Lower leg skin (tissue), 3 donors: ENCODE results near the gene EP300.
"Not testable (repeated sequence)": the region's sequence is repeated elsewhere in the genome, so short reads cannot be mapped to it uniquely, and the experiment has no call there.

ENCODE experiments used
- POLR2A ChIP-seq, 2 donors: fragments of 450-650 bp; IDR thresholded peaks; one replicate each; pipeline ENCODE4 v1.6.1; 2016 to 2017; ENCODE audit warnings: antibody characterized with exemption in 2 of 2, mild to moderate bottlenecking in 1 of 2, moderate library complexity in 1 of 2
- TF ChIP-seq, protein P1 (sequence below), 3 donors: fragments of 450-650 bp; IDR thresholded peaks; one replicate each; pipeline ENCODE4 v1.5.1; 2016; ENCODE audit warnings: antibody characterized with exemption in 3 of 3, mild to moderate bottlenecking in 3 of 3, moderate library complexity in 2 of 3

DNA sequence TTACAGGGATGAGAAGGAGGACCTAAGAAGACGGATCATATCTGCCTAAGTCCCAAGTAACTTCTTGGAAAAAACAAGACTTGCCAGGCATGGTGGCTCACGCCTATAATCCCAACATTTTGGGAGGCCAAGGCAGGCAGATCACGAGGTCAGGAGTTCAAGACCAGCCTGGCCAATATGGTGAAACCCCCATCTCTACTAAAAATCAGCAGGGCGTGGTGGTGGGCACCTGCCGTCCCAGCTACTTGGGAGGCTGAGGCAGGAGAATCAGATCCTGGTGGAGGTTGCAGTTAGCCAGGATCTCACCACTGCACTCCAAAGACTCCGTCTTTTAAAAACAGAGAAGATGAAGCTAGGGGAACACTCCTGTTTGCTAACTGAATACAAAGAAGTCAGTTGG is 88.0 kb downstream of the EP300 start:
- TF ChIP-seq, protein P1, sequence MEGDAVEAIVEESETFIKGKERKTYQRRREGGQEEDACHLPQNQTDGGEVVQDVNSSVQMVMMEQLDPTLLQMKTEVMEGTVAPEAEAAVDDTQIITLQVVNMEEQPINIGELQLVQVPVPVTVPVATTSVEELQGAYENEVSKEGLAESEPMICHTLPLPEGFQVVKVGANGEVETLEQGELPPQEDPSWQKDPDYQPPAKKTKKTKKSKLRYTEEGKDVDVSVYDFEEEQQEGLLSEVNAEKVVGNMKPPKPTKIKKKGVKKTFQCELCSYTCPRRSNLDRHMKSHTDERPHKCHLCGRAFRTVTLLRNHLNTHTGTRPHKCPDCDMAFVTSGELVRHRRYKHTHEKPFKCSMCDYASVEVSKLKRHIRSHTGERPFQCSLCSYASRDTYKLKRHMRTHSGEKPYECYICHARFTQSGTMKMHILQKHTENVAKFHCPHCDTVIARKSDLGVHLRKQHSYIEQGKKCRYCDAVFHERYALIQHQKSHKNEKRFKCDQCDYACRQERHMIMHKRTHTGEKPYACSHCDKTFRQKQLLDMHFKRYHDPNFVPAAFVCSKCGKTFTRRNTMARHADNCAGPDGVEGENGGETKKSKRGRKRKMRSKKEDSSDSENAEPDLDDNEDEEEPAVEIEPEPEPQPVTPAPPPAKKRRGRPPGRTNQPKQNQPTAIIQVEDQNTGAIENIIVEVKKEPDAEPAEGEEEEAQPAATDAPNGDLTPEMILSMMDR (IDR thresholded peaks at IDR 0.05): not testable (repeated sequence)
- not testable (repeated sequence) for TF ChIP-seq POLR2A (IDR thresholded peaks at IDR 0.05)
